T-cell (primary cell): ENCODE results near the gene PLXNB3. TPM values are rescaled to one million over a fixed set of nuclear protein-coding genes. Genes with fewer than 3 reads are reported as not detected.

Source experiments
- total RNA-seq, 35 experiments: library from RNA in 6 of 35; stranded (reverse) in 6 of 35; fragments of 120-200 nt in 1 of 35; gene quantifications; one replicate each; pipeline versions ENCODE4 v1.2.1 to v1.2.4 and lab custom pipeline; 2013 to 2026

PLXNB3 gene
- total RNA-seq, 5 donors from 2014 or later (not counting 1 experiment from before 2014, with no cell fraction given) = 0.28 to 0.47 (median 0.43) TPM; not detected in 1

Other genes with a start within 250 kb of the PLXNB3 start
- gene ATP2B3, start 246.6 kb upstream of the PLXNB3 start, total RNA-seq = under 1 TPM in 1 of 5 donors, not detected in 4; 0.13 TPM
- 10 to 100 TPM; 12.5 to 29.8 (median 25.5) TPM for gene CCNQ, start 165.1 kb upstream of the PLXNB3 start, total RNA-seq
- under 1 TPM in 2 of 5 donors, not detected in 3; 0.13 to 0.19 TPM for gene DUSP9, start 117.0 kb upstream of the PLXNB3 start, total RNA-seq
- 1 to 10 TPM in 1 of 5 donors, not detected in 4; 1.0 TPM for gene PNCK, start 90.4 kb upstream of the PLXNB3 start, total RNA-seq
- gene SLC6A8, start 76.3 kb upstream of the PLXNB3 start, total RNA-seq = 1 to 10 TPM in 4 of 5 donors, under 1 TPM in 1; 0.89 to 2.3 (median 1.9) TPM
- 100 to 1,000 TPM in 4 of 5 donors, 10 to 100 TPM in 1; 90.1 to 124 (median 107) TPM for gene BCAP31, start 39.9 kb upstream of the PLXNB3 start, total RNA-seq
- gene ABCD1, start 39.4 kb upstream of the PLXNB3 start, total RNA-seq = 10 to 100 TPM in 1 of 5 donors, 1 to 10 TPM in 4; 6.9 to 10.7 (median 7.9) TPM
- not detected for gene SRPK3, start 16.8 kb downstream of the PLXNB3 start, total RNA-seq
- 10 to 100 TPM; 47.7 to 54.6 (median 51.8) TPM for gene IDH3G, start 30.1 kb downstream of the PLXNB3 start, total RNA-seq
- 100 to 1,000 TPM; 179 to 221 (median 209) TPM for gene SSR4, start 30.4 kb downstream of the PLXNB3 start, total RNA-seq
- 10 to 100 TPM in 2 of 5 donors, 1 to 10 TPM in 3; 3.7 to 51.3 (median 9.0) TPM for gene PDZD4, start 66.3 kb downstream of the PLXNB3 start, total RNA-seq
- 1 to 10 TPM; 1.4 to 6.0 (median 4.0) TPM for gene L1CAM, start 121.9 kb downstream of the PLXNB3 start, total RNA-seq
- gene AVPR2, start 140.4 kb downstream of the PLXNB3 start, total RNA-seq = not detected
- 100 to 1,000 TPM; 420 to 485 (median 468) TPM for gene ARHGAP4, start 162.0 kb downstream of the PLXNB3 start, total RNA-seq
- gene NAA10, start 170.8 kb downstream of the PLXNB3 start, total RNA-seq = 10 to 100 TPM; 53.3 to 98.2 (median 80.0) TPM
- gene RENBP, start 180.4 kb downstream of the PLXNB3 start, total RNA-seq = 10 to 100 TPM; 10.2 to 23.5 (median 19.5) TPM
- 10 to 100 TPM; 67.1 to 73.4 (median 69.2) TPM for gene HCFC1, start 207.6 kb downstream of the PLXNB3 start, total RNA-seq
- 10 to 100 TPM in 3 of 5 donors, 1 to 10 TPM in 2; 4.0 to 16.9 (median 14.1) TPM for gene TMEM187, start 208.5 kb downstream of the PLXNB3 start, total RNA-seq